IMR-90 (cell line): ENCODE measurements around the gene STRC. TPM values are rescaled to one million over a fixed set of nuclear protein-coding genes. Genes with fewer than 3 reads are reported as not detected.
"Not testable (repeated sequence)": the region's sequence is repeated elsewhere in the genome, so short reads cannot be mapped to it uniquely, and the experiment has no call there.

ENCODE experiments used
- ATAC-seq: fragments of 200-7000 bp; cut with Tn5 transposase; 2 replicates; pipeline ENCODE4 v1.9.1; 2020; ENCODE audit warnings: low read depth, mild to moderate bottlenecking, moderate library complexity
- BruUV-seq: library from RNA; stranded (reverse); fragments of 400-500 nt; replicated peaks from 2 replicates; lab custom pipeline; 2021; lab: Mats Ljungman, UMichigan
- CTCF ChIA-PET: fragments of 300-600 bp; formaldehyde crosslinking; extraction: SDS; loops from one replicate; lab custom pipeline; 2021; ENCODE audit warnings: antibody characterized with exemption; lab: Yijun Ruan, JAX
- POLR2A ChIA-PET: fragments of 300-600 bp; sonication (Branson Sonifier 250); formaldehyde crosslinking; loops from one replicate; lab custom pipeline; 2022; ENCODE audit warnings: antibody characterized with exemption; ENCODE audit not compliant: unreplicated experiment; lab: Charles Lee
- DNase-seq: peaks from one replicate; pipeline ENCODE4 v3.0.0; 2013
- H2AFZ ChIP-seq: replicated peaks from 2 replicates; pipeline ENCODE3; 2013; ENCODE audit warnings: low read length, mild to moderate bottlenecking; ENCODE audit not compliant: poor library complexity
- H2AK5ac ChIP-seq: 2 replicates; pipeline ENCODE4 v1.6.1; 2013; ENCODE audit warnings: low read depth, low read length, inconsistent platforms
- H2AK9ac ChIP-seq: replicated peaks from 2 replicates; pipeline ENCODE3; 2013; ENCODE audit warnings: mild to moderate bottlenecking, low read depth, low read length, moderate library complexity; ENCODE audit not compliant: poor library complexity
- H2BK120ac ChIP-seq: 2 replicates; pipeline ENCODE4 v1.6.1; 2013; ENCODE audit warnings: low read depth, low read length, inconsistent platforms
- H2BK15ac ChIP-seq: 3 replicates; pipeline ENCODE4 v1.6.1; 2013; ENCODE audit warnings: low read depth, low read length, inconsistent platforms
- H2BK20ac ChIP-seq: 2 replicates; pipeline ENCODE4 v1.6.1; 2013; ENCODE audit warnings: low read depth, mild to moderate bottlenecking, inconsistent platforms, low read length, moderate library complexity
- H2BK5ac ChIP-seq: 2 replicates; pipeline ENCODE4 v1.6.1; 2013; ENCODE audit warnings: mild to moderate bottlenecking, low read depth, low read length, inconsistent platforms; ENCODE audit not compliant: poor library complexity, severe bottlenecking
- H3K14ac ChIP-seq: replicated peaks from 2 replicates; pipeline ENCODE4 v1.6.1; 2013; ENCODE audit warnings: low read depth, low read length, inconsistent platforms
- H3K18ac ChIP-seq: 2 replicates; pipeline ENCODE4 v1.6.1; 2013; ENCODE audit warnings: low read depth, low read length, control low read depth
- H3K23ac ChIP-seq: 2 replicates; pipeline ENCODE4 v1.6.1; 2013; ENCODE audit warnings: low read depth, low read length, inconsistent platforms
- H3K27ac ChIP-seq: 2 replicates; pipeline ENCODE4 v1.5.1; 2013; ENCODE audit warnings: mild to moderate bottlenecking, control low read depth, low read length; ENCODE audit not compliant: insufficient read depth
- H3K27me3 ChIP-seq: 2 replicates; pipeline ENCODE4 v1.6.1; 2013; ENCODE audit warnings: low read length; ENCODE audit not compliant: control insufficient read depth, insufficient read depth
- H3K36me3 ChIP-seq: 2 replicates; pipeline ENCODE4 v1.6.1; 2013; ENCODE audit warnings: low read length, mixed read lengths; ENCODE audit not compliant: control insufficient read depth, insufficient read depth
- H3K4ac ChIP-seq: 2 replicates; pipeline ENCODE4 v1.6.1; 2013; ENCODE audit warnings: low read depth, low read length, inconsistent platforms
- H3K4me1 ChIP-seq: 2 replicates; pipeline ENCODE4 v1.6.1; 2013; ENCODE audit warnings: low read length, mixed read lengths; ENCODE audit not compliant: control insufficient read depth, insufficient read depth
- H3K4me2 ChIP-seq: 2 replicates; pipeline ENCODE4 v1.6.1; 2013; ENCODE audit warnings: low read depth, mild to moderate bottlenecking, control low read depth, low read length, moderate library complexity
- H3K4me3 ChIP-seq: 2 replicates; pipeline ENCODE4 v1.5.1; 2013; ENCODE audit warnings: low read depth, mild to moderate bottlenecking, control low read depth, low read length, moderate library complexity; ENCODE audit not compliant: insufficient read depth
- H3K56ac ChIP-seq: 2 replicates; pipeline ENCODE4 v1.6.1; 2013; ENCODE audit warnings: low read length, inconsistent platforms; ENCODE audit not compliant: insufficient read depth; ENCODE audit errors: extremely low read depth
- H3K79me1 ChIP-seq, 2 experiments: 2 replicates each; pipeline ENCODE4 v1.6.1; 2013; ENCODE audit warnings: low read length in 2 of 2, inconsistent platforms in 1 of 2, low read depth in 1 of 2
- H3K9ac ChIP-seq: 2 replicates; pipeline ENCODE4 v1.6.1; 2013; ENCODE audit warnings: low read depth, low read length, control low read depth
- H3K9me1 ChIP-seq: 2 replicates; pipeline ENCODE4 v1.6.1; 2013; ENCODE audit warnings: low read length, inconsistent platforms; ENCODE audit not compliant: insufficient read depth
- H3K9me3 ChIP-seq: 2 replicates; pipeline ENCODE4 v1.6.1; 2013; ENCODE audit warnings: low read length; ENCODE audit not compliant: control insufficient read depth, insufficient read depth
- H4K20me1 ChIP-seq: 2 replicates; pipeline ENCODE4 v1.6.1; 2013; ENCODE audit warnings: low read length, inconsistent platforms; ENCODE audit not compliant: insufficient read depth
- H4K5ac ChIP-seq: 2 replicates; pipeline ENCODE4 v1.6.1; 2013; ENCODE audit warnings: mild to moderate bottlenecking, low read depth, low read length, control low read depth
- H4K8ac ChIP-seq, 2 experiments: 2 replicates each; pipeline ENCODE4 v1.6.1; 2013; ENCODE audit warnings: low read depth in 2 of 2, low read length in 2 of 2, control low read depth in 1 of 2, inconsistent platforms in 1 of 2
- H4K91ac ChIP-seq: 2 replicates; pipeline ENCODE4 v1.6.1; 2013; ENCODE audit warnings: low read depth, low read length, inconsistent platforms; ENCODE audit not compliant: insufficient read depth
- WGBS, 2 experiments: methylation state at CpG; one replicate each; pipeline versions ENCODE4 v1.1.5 to v1.1.7; 2013; ENCODE audit warnings: missing lambda C conversion rate in 2 of 2; ENCODE audit not compliant: insufficient read length in 1 of 2; ENCODE audit errors: extremely low coverage in 2 of 2; 5-methylcytosine and 5-hydroxymethylcytosine counted together
- dilution Hi-C: fragments of 300-500 bp; cut with HindIII; formaldehyde crosslinking; loops from one replicate; pipeline ENCODE4 v1.14.3; 2018; ENCODE audit warnings: low sequenced_read_pairs; ENCODE audit not compliant: unreplicated experiment
- in situ Hi-C: fragments of 300-500 bp; cut with MboI; formaldehyde crosslinking; loops from 3 replicates; pipeline ENCODE4 v1.14.3; 2019; ENCODE audit warnings: low sequenced_read_pairs, inconsistent platforms, mixed read lengths
- intact Hi-C: fragments of 100-400 bp; cut with micrococcal nuclease; formaldehyde crosslinking; loops from 2 replicates; pipeline ENCODE4 v1.10.0; 2022
- polyA plus RNA-seq, 3 experiments: library from polyadenylated mRNA; depleted of rRNA; stranded (reverse); fragments of >200 nt; gene quantifications; 2 replicates each; pipeline ENCODE4 v1.2.3, GENCODE V29; 2012; ENCODE audit warnings: low replicate concordance in 1 of 3
- total RNA-seq: library from RNA; depleted of rRNA; stranded (reverse); fragments of >200 nt; gene quantifications from 2 replicates; pipeline ENCODE4 v1.2.3, GENCODE V29; 2012

The STRC gene
- total and polyA plus RNA-seq, 2 of the 4 experiments (the other 2 are of a cell fraction), result not detected

GRCh38 chr15:43566615-43567014 is 52.0 kb downstream of the STRC start:
- intact Hi-C loops, H2BK120ac ChIP-seq, H2BK15ac ChIP-seq, H2AK5ac ChIP-seq, H3K14ac ChIP-seq, H4K91ac ChIP-seq, H3K79me1 ChIP-seq, H3K27me3 ChIP-seq, H3K23ac ChIP-seq, H4K8ac ChIP-seq, H3K56ac ChIP-seq, H2AFZ ChIP-seq, BruUV-seq, H3K4me2 ChIP-seq, H3K27ac ChIP-seq, H4K5ac ChIP-seq, DNase-seq, H2BK20ac ChIP-seq, H3K9ac ChIP-seq, H3K4ac ChIP-seq, H3K9me3 ChIP-seq, H3K9me1 ChIP-seq, H3K4me3 ChIP-seq, H3K36me3 ChIP-seq, H3K4me1 ChIP-seq, in situ Hi-C loops, H2BK5ac ChIP-seq, H2AK9ac ChIP-seq, dilution Hi-C loops, CTCF ChIA-PET, POLR2A ChIA-PET, H4K20me1 ChIP-seq, H3K18ac ChIP-seq: not testable (repeated sequence)
- WGBS, 2 experiments, result no CpG with 5 or more reads among the region's 2 CpGs
- ATAC-seq, result peak; percentile 76

- POLR2A ChIA-PET, H3K4me1 ChIP-seq, in situ Hi-C loops, dilution Hi-C loops, H4K91ac ChIP-seq, H3K4ac ChIP-seq, H2BK20ac ChIP-seq, H3K18ac ChIP-seq, H3K14ac ChIP-seq, H4K20me1 ChIP-seq, H3K4me2 ChIP-seq, H3K9ac ChIP-seq, H2AK5ac ChIP-seq, H2AFZ ChIP-seq, H2BK120ac ChIP-seq, H2AK9ac ChIP-seq, H3K79me1 ChIP-seq, intact Hi-C loops, H3K27ac ChIP-seq, H3K9me3 ChIP-seq, ATAC-seq, H2BK5ac ChIP-seq, H3K23ac ChIP-seq, H3K27me3 ChIP-seq, DNase-seq, H4K8ac ChIP-seq, H3K4me3 ChIP-seq, H2BK15ac ChIP-seq, BruUV-seq, H3K56ac ChIP-seq, H3K9me1 ChIP-seq, H4K5ac ChIP-seq, CTCF ChIA-PET, H3K36me3 ChIP-seq: not testable (repeated sequence)
- no CpG with 5 or more reads among the region's 8 CpGs for WGBS, 2 experiments
Observed at GRCh38 chr15:43563793-43564192, 54.8 kb downstream of the STRC start.
